Measurements from ENCODE around the gene CUEDC2. TPM values are rescaled to one million over a fixed set of nuclear protein-coding genes. Genes with fewer than 3 reads are reported as not detected.

CUEDC2 gene
- total RNA-seq, 4 donors from 2014 or later, result 5.2 to 35.2 (median 33.5) TPM

- TF ChIP-seq POLR2A (IDR thresholded peaks at IDR 0.05) (no peak), POLR2AphosphoS5 (IDR thresholded peaks at IDR 0.05) (peak; percentile 42 to 89 (median 88)), CTCF (IDR thresholded peaks at IDR 0.05) (peak; percentile 69 to 83 (median 77)), EP300 (IDR thresholded peaks at IDR 0.05; ENCODE audit: low read depth) (no peak)
- peak overlapping the region; percentile 90 to 96 (median 94) for H3K27ac ChIP-seq
- peaks cover 26 to 35% (median 32%) of the 10 kb centered on the region in 4 donors for H3K4me1 ChIP-seq
- H3K9me3 ChIP-seq, result no peaks in the 10 kb centered on the region
- intact Hi-C loops (cut with DNase I; ENCODE audit: low total_unique reads) (no loop called here), in situ Hi-C loops (cut with MboI; ENCODE audit: low pct_ligation_motif_present in 1 of 4, low pct_unique_long_range_greater_than_20kb in 1 of 4, low sequenced_read_pairs in 3 of 4) (no loop called here)
- H3K27me3 ChIP-seq, result peaks cover 15% of the 10 kb centered on the region
- WGBS, 2 donors (ENCODE audit: low coverage in 1 of 2), result 1% methylated on average over 14 of the region's 28 CpGs; no CpG with 5 or more reads in 1 of the 2 donors
- DNase-seq, result peak; percentile 90
- H3K36me3 ChIP-seq, result peaks cover 0 to 8% (median 0%) of the 10 kb centered on the region in 4 donors
- H3K4me3 ChIP-seq, result peak overlapping the region; percentile 45 to 77 (median 64)
Measured at GRCh38 chr10:102422545-102423129, 9.7 kb downstream of the CUEDC2 start.

GRCh38 chr10:102421757-102422512 lies 10.4 kb downstream of the CUEDC2 start:
- peak; percentile 66 for DNase-seq
- Histone ChIP-seq H3K9me3 (no peaks in the 10 kb centered on the region), H3K36me3 (peaks cover 0 to 8% (median 0%) of the 10 kb centered on the region in 4 donors), H3K4me1 (peaks cover 26 to 35% (median 32%) of the 10 kb centered on the region in 4 donors), H3K27me3 (peaks cover 22% of the 10 kb centered on the region), H3K27ac (peak overlapping the region; percentile 90 to 96 (median 94)), H3K4me3 (peak overlapping the region; percentile 45 to 77 (median 64))
- no peak for TF ChIP-seq EP300 (IDR thresholded peaks at IDR 0.05; ENCODE audit: low read depth)
- no peak for TF ChIP-seq CTCF (IDR thresholded peaks at IDR 0.05)
- TF ChIP-seq POLR2AphosphoS5 (IDR thresholded peaks at IDR 0.05), result peak in 2 of 3 donors; percentile 30 to 43
- no peak for TF ChIP-seq POLR2A (IDR thresholded peaks at IDR 0.05)
- intact Hi-C loops (cut with DNase I; ENCODE audit: low total_unique reads), result loop anchor here (1.0 kb wide), 1 partner anchor 28 kb away; no protein-coding TSS in a partner anchor
- in situ Hi-C loops (cut with MboI; ENCODE audit: low pct_ligation_motif_present in 1 of 4, low pct_unique_long_range_greater_than_20kb in 1 of 4, low sequenced_read_pairs in 3 of 4), result no loop called here
- WGBS, 2 donors (ENCODE audit: low coverage in 1 of 2), result 0% methylated on average over 40 of the region's 62 CpGs; no CpG with 5 or more reads in 1 of the 2 donors

- Histone ChIP-seq H3K27me3 (peaks cover 27% of the 10 kb centered on the region), H3K36me3 (peaks cover 0 to 8% (median 0%) of the 10 kb centered on the region in 4 donors), H3K4me3 (peak overlapping the region; percentile 45 to 77 (median 64)), H3K9me3 (no peaks in the 10 kb centered on the region), H3K27ac (peak overlapping the region; percentile 90 to 96 (median 94)), H3K4me1 (peaks cover 26 to 35% (median 32%) of the 10 kb centered on the region in 4 donors)
- intact Hi-C loops (cut with DNase I; ENCODE audit: low total_unique reads) (loop anchor here (1.0 kb wide), 1 partner anchor 27 kb away; no protein-coding TSS in a partner anchor), in situ Hi-C loops (cut with MboI; ENCODE audit: low pct_ligation_motif_present in 1 of 4, low pct_unique_long_range_greater_than_20kb in 1 of 4, low sequenced_read_pairs in 3 of 4) (no loop called here)
- DNase-seq, result no peak
- 0% methylated on average over 12 of the region's 14 CpGs; no CpG with 5 or more reads in 1 of the 2 donors for WGBS, 2 donors (ENCODE audit: low coverage in 1 of 2)
- no peak for TF ChIP-seq CTCF (IDR thresholded peaks at IDR 0.05)
- TF ChIP-seq EP300 (IDR thresholded peaks at IDR 0.05; ENCODE audit: low read depth), result no peak
- no peak for TF ChIP-seq POLR2AphosphoS5 (IDR thresholded peaks at IDR 0.05)
- TF ChIP-seq POLR2A (IDR thresholded peaks at IDR 0.05), result no peak
Measured at GRCh38 chr10:102421507-102421756, 10.9 kb downstream of the CUEDC2 start.

Measured in transverse colon (tissue), 4 donors.